ENCODE measurements around the gene RASA4.
"Not testable (repeated sequence)": the region's sequence is repeated elsewhere in the genome, so short reads cannot be mapped to it uniquely, and the experiment has no call there.

DNA sequence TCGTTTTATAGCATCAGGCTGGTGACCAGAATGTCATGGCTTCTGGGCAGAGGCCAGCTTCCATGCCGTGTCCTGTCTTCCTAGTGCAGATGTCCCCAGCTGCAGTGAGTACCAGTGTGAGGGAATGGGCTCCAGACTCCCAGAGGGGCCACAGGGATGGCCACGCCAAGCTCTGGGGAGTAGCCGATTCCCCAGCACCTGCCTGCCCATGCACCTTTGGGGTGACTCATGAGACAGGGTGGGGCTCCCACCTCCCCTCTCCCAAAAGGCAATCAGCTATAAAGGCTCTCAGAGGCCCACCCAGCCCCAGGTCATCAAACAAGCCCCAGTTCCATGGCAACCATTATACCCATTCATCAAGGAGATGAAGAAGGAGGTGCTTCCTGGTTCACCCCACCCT is 33.4 kb upstream of the RASA4 start, which contains the start of gene SPDYE2B:
- not testable (repeated sequence) for TF ChIP-seq CTCF, POLR2A (IDR thresholded peaks at IDR 0.05)

All from thyroid gland (tissue), 4 donors.